Measurements from ENCODE around the gene MYO1B.

Gene MYO1B

DNA sequence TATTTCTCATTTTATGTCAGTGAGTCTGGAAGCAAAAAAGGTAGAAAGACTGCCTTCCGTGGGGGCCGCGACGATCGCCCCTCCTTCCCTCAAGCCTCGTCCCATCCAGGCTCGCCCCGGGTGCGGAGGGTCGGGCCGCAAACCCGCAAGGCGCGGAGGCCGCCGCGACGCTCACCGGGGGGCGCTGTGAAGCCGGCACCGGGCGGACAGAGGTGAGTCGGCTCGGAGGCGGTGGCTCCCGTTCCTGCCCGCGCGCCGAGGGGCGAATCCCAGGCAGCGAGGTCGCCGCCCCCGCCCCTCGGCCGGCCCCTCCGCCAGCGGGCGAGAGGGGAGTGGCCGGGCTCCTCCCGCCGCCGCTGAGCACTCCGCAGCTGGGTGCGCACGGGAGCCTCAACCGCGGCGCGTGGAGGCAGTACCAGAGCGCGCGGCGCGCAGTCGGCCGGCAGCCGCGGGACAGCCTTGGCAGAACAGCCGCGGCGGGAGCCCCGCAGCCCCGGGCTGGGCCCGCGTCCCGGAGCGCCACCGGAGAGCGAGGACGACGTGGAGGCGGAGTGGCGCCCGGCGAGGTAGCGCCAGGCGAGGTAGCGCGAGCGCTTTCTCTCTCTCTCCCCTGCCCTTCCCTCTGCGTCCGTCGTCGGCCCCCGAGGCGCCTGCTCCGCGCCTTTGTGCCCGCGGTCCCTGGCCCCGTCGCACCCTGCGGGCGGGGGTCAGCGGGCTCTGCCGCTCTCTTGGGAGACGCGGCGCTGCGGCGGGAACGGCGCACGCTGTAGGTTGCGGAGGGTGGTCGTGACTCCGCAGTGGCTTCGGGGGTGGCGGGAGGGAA, at the start of gene MYO1B:
Gene MYO1B (plus strand): TSS at position 359 of the 823 bp plus-strand sequence. CDS start 31,492 bp downstream, outside the sequence.
- peak; percentile 75 to 95 for DNase-seq

DNA sequence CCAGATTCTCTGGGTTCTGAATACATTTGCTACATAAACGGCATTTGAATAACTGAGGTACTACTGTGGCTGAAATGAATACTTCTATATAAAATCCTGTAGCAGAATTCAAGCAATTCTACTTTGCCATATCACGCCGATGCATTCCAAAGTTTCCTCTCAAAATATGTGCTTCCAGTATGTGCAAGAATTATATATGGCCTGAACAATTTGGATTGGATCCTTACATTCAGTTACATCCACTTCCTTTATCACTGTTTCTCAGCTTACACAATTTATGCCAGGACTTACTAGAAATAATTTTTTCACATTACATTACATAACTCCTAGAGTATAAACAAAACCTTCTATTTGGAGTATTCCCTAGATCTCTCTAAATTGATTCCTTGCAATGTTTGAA, 48.1 kb upstream of the MYO1B start:
- no peak for DNase-seq

DNA sequence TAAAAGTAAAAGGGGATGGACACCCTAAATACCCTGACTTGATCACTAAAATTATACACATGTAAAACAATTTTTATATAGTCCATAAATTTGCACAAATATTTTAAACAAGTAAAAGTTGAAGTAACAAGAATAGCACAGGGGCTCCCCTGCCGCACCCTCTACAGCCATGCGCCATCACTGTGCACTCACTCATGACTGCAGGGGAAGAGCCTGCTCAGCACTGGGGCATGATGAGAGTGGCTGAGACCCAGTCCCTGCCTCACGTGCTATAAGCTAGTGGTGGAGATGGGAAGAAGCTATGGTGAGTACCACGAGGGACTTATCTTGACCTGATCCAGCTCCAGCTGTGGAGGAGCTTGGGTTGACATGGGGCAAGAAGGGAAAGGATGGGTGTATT, 46.9 kb upstream of the MYO1B start:
- DNase-seq: no peak

DNA sequence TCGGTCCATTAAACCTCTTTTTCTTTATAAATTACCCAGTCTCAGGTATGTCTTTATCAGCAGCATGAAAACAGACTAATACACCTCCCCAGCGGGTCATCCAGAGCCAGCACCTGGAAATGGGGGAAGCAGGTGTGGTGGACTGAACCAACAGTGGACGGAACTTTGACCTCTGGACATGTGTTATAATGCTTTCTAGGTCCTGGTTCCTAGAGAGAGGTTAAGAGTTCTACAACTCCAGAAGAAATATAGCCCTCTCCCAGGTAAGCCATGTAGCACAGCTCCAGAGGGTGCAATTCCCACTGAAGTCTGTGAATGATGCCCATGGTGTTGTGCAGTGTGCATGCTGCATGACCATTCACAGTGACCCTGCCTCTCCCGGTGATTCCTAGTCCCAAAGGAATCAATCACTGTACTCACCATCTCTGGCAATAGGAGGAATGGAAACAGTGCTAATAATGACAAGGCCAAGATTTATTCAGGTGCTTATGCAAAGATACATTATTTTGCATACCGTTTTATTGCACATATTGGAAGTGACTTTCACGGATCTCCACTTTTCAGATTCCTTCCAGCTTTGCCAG, 45.2 kb upstream of the MYO1B start:
- DNase-seq: peak in 1 of 2 experiments; percentile 18

- no peak for DNase-seq
Observed at GRCh38 chr2:191200910-191201309, 44.3 kb upstream of the MYO1B start.

DNA sequence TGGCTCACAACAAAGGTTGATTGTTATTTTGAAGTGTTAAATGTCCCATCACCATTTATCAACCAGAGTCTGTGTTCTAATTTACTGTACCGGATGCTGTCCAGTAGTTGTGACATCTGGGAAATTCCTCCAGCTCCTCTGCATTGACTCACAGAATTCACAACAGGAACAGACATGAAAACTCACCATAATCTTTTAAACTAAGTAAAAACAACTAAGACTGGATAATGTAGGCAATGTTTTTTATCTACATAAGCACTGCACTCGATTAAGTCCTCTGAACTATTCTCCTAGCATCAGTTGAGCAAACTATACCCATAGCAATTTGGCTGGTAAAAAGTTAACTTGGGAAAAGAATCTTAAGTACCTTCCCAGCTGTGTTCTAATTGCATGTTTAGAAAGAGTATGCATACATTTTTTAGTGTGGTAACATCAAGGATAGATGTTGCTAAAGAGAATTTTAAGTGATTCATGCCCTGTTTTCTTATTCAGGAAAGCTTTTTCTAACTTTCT, 42.9 kb upstream of the MYO1B start:
- no peak for DNase-seq

- DNase-seq: no peak
Observed at GRCh38 chr2:191202881-191203397, 42.3 kb upstream of the MYO1B start.

- DNase-seq: no peak
Observed at GRCh38 chr2:191204433-191204832, 40.8 kb upstream of the MYO1B start.

- DNase-seq: no peak
Observed at GRCh38 chr2:191206613-191207471, 38.4 kb upstream of the MYO1B start.

DNA sequence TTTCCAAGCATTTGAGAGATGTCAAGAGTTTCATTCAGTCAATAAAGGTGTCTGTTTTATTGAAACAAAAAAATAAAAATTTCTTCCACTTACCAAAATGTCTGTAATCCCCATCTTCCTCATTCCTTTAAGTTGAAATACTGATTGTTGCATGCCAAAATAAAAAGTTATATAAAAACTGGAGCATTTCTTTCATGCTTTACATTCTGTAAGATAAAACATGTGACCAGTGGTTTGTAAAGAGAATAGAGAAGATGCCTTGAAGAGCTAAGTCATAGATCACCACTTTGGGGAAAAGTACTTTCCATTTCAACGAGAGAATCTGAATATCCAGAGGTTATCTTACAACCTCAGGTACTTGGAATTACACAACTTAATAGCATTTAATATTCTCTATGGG, 35.9 kb upstream of the MYO1B start:
- DNase-seq: no peak

DNA sequence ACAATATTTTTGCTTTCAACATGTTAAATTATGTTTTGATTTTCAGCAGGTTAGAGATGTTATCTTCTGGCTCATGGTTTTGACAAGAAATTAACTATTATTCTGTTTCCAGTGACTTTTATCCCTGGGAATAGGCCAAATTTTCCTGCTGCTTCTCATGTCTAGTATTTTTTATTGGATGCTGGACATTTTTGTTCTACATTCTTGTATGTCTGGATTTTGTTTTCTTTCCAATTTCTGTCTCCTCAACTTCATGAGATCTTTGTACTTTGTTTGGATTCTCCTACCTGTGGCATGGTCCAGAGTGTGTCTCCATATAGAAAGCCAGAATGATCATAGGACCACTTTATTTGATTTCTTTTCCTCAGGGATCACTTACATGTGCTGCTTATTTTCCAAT, 33.1 kb upstream of the MYO1B start:
- DNase-seq: no peak

DNA sequence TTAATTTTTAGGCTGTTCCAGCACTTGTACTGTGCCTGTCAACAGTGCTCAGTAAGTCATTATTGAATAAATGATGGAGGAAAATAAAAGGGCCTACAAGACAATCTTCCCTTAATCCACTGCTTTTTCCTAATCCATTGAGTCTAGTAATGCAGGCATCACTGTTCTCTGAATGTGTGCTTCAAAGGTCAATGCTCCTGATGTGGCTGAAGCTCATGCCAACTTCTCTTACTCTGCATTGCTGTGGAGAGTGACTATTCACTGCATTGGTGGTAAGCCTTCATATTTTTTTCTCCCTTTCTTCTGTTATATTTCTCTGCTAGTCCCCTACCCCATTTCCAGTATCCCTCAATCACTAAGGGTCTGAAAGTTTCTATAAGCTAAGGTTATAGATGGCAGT, 31.9 kb upstream of the MYO1B start:
- DNase-seq: no peak

DNA sequence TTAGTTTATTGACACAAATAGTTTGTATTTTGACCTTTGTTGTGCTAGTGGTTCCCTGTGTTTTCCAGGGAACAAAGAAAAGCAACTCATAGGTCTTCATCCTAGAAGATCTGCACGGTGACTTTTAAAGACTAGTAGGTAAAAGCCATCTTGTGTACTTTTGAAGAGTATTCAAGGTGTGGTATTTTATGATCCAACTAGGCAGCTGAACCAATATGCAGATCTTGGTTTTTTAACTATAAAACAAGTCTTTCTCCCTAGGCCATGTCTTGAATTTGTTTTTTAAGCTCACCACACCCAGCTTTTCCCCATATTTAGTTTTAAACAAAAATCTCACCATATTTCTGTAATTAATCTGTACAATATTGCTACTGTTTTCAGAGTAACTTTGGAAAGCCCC, 30.0 kb upstream of the MYO1B start:
- DNase-seq: no peak

DNA sequence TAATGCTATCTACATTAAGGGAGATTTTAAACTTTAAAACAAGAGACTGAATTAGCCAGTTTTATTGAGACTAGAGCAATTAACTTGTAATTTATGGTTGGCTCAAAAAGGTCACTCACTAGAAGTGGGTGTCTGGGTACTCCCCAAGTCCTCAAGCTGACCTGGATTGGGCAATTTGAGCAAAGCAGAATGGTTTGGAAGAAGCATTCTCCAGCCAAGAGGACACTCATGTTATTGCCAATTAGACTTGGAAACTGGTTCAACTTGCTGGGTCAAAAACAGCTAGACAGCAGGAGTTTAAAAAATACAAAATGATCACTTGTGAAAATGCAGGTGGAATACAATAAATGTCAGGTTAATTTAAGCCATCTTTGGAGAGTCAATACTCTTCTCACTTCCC, 29.5 kb upstream of the MYO1B start:
- DNase-seq: no peak

- DNase-seq: no peak
Observed at GRCh38 chr2:191217580-191217979, 27.6 kb upstream of the MYO1B start.

DNA sequence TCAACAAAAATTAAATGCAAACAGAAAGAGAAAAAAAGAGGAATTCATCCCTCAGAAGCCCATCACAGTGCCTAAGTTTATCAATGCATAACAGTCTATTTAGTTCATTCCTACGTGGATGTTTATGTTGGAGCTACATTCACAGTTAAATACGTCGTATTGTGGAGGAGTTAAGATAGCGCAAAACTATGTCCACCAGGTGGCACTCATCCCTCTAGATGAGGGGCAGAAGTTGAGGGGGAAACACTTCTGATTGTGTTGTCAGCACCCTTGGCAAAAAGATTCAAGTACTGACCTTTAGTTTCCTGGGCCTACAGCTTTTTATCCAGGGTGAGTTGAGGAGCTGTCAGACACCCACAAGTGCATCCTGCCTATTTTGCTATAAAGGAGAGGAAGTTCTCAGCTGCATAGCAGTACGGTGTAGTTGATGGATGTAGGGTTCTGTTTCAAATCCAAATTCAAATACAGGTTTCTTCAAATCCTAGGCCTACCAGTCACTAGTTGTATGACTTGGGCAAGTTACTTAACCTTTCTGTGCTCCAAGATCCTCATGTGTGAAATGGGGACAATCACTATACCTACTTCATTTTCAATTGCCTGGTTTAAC, 26.8 kb upstream of the MYO1B start:
- DNase-seq: peak; percentile 42 to 79

DNA sequence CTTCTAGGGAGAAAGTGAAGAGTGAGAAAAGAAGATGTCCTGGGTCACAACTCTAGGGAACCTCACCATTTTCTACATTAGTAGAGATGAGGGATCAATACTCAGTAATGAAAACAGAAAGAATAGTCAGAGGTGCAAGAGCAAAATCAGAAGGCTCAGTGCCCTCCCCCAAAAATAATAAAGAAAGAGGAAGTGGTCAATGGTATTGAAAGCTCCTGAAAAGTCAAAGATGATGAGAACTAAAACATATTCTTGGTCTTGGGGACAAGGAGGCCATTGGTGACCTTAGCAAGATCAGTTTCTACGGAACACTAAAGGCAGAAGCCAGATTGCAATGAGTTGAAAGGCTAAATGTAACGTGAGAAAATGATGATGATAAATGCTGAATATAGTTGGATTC, 24.5 kb upstream of the MYO1B start:
- DNase-seq: no peak

GRCh38 chr2:191221666-191222065, 23.5 kb upstream of the MYO1B start:
- DNase-seq: no peak

DNA sequence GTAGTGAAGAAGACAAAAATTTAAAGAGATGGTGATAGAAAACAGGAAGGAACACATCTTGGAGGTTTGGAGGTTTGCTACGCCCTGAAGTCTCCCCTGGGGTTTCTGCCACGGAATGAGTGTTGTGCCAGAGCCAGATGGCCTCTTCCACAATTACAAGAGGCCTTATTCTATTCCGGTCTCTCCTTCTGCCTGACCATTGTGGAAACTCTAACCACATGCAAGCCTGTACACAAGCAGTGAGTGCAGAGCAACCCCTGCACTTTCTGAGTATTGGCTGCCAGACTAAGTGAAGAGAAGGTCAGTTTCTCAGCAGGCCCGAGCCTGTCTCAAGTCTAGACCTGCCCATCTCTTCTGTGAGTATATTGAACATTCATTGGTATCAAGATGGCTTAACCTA, 22.7 kb upstream of the MYO1B start:
- DNase-seq: no peak

- DNase-seq: no peak
Observed at GRCh38 chr2:191222952-191223351, 22.3 kb upstream of the MYO1B start.

GRCh38 chr2:191225126-191225525, 20.1 kb upstream of the MYO1B start:
- no peak for DNase-seq

DNA sequence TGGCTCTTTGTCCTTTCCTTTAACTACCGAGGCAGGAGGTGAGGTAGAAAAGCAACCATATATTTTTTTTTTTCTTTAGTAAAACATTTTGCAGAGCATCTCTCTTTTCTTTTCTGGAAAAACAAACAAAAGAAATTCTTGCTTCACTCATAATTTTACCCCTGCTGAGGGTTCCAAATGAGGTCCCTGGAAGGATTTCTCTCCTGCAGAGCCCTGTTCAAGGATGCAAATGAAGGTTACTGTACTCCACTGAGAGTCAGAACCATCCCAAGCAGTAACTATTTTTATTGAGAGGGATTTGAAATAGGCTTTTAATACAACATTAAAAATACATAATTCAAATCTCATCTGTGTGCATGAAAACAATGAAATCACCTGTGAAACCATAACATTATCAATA, 19.5 kb upstream of the MYO1B start:
- DNase-seq: no peak

- no peak for DNase-seq
Observed at GRCh38 chr2:191226196-191226595, 19.0 kb upstream of the MYO1B start.

All from NCI-H526 (cell line).